Measurements from ENCODE around the gene KIF24.

DNA sequence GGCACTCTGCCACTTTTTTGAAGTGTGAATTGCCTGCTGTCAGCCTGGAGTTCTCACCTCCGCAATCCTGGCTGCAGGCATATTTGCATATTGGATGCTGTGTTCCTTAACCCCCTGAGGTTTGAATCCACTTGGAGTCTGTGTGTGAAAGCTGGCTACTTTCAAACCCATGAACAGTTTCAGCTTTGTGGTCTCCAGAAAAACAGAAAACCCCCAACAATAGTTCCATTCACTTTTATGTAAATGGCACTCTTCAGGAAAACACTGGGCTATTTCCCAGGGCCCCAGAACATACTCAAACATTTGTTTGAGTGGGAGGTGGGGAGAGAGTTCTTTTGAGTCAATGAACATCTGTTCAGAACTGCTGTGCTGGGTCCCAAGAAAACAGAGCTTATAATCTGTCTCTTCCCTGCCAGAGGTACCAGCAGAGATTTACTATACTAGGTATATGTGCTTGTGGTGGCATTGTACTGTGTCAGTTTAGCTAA is 5.3 kb upstream of the KIF24 start:
- TF ChIP-seq POLR2A (IDR thresholded peaks at IDR 0.05) (no peak), CTCF (IDR thresholded peaks at IDR 0.05) (no peak)
